ENCODE results near the gene PMPCA. TPM values are rescaled to one million over a fixed set of nuclear protein-coding genes. Genes with fewer than 3 reads are reported as not detected.
A peak's percentile ranks its signal among the peaks of the same experiment; 100 is the strongest.

The PMPCA gene
- total RNA-seq (2014; rRNA removed; shearing (Covaris generic)), result 45.6 and 59.7 TPM in 2 replicates
- 162 and 164 TPM in 2 replicates for polyA plus RNA-seq (2014; cell fraction: nucleus; rRNA removed)

GRCh38 chr9:136410500-136411287, at the start of gene PMPCA, which contains the start of gene ENTR1:
TSS of gene PMPCA (plus strand) at chr9:136410658. CDS start at chr9:136410669, 11 bp downstream.
TSS of gene ENTR1 (minus strand) at chr9:136410614. CDS start at chr9:136410397, 217 bp downstream.
- DNase-seq (ENCODE audit: extremely low read depth, low read depth), result peak; percentile 89

DNA sequence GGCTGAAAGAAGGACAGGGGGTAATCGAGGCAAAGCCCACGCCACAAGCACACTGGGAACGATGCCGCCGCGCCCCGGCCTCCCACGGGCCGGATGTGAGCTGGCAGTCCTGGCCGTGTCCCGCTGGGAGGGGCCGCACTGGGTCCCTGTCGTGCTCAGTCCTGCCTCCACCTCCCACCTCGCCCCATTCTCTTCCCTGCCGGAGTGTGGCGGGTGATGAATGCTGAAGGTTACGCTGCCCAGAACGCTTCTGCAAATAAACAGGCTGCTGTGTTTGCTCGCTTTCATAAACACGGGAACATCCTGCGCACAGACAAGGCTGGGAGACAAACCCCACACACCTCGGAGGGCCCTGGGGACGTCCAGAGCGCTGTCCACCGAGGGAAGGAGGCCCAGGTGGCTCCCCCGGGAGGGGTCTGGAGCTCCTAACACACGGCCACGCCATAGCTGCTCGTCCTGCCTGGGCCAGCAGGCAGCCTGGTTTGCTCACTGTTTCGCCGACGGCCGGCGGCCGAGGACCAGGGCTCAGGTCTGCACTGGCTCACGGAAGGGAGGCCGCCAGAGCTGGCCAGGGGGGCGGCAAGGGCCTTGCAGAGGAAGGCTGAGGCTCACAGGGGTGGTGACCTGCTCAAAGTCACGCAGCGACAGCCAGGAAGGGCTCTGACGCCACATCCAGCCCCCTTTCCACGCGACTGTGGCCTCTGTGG, 49.3 kb upstream of the PMPCA start:
- DNase-seq (ENCODE audit: extremely low read depth, low read depth), result no peak

GRCh38 chr9:136361754-136362449, 48.6 kb upstream of the PMPCA start:
- DNase-seq (ENCODE audit: extremely low read depth, low read depth), result no peak

DNA sequence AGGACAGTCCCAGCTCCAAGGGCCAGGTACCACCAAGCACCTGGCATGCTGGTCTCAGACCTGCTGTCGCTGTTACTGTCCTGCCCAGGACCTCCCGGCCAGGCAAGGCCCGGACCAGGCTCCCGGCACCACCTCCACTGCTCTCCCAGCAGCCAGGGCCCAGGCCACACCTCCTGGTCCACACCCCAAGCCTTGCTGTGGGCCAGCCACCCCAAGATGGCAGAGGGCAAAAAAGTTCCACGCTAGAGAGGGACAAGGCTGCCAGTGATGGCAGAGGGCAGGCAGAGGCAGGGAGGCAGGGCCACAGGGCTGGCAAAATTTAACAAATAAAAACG, 48.0 kb upstream of the PMPCA start:
- DNase-seq (ENCODE audit: extremely low read depth, low read depth), result no peak

DNA sequence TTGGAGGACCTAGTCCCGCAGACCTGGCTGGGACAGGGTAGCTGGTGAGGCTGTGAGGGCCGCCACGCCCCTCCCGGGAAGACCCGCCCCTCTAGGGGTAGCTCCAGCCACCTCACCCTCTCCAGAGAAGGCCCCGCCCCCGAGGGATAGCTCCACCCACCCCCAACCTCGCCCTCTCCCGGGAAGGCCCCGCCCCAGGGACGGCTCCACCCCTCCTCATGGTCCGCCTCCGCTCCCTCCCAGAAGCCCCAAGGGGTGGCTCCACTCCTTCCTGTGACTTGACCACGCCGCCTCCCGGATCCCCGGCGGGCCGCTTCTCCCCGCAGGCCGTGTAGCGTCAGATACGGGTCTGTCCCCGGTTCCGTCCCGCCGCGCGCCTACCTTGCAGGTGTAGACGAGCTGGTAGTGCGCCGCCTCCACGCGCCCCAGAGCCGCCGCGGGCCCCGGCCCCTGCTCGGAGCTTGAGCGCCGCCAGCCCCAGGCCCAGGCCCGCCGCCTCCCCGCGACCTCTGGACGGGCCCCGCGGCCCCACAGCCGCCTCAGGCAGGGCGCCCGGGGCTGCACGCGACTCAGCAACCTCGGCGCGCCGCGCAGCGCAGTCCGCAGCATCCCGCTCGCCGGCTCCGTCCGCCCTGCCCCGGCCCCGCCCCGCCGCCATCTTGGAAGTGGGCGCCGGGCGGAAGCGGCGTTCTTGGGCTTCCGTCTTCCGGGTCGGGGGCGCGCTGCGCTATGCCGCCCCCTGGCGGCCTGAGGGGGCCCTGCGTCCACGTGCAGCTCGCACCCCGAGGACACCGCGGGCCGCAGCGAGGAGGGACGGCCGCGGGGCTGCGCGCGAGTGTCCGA, 47.1 kb upstream of the PMPCA start, which contains the start of gene DNLZ:
TSS of gene DNLZ (minus strand) at position 639 of the 843 bp plus-strand sequence. CDS start at position 609, 30 bp downstream.
- peak; percentile 95 for DNase-seq (ENCODE audit: extremely low read depth, low read depth)

- no peak for DNase-seq (ENCODE audit: extremely low read depth, low read depth)
Measured at GRCh38 chr9:136363949-136364748, 46.3 kb upstream of the PMPCA start.

- no peak for DNase-seq (ENCODE audit: extremely low read depth, low read depth)
Measured at GRCh38 chr9:136364942-136365774, 45.3 kb upstream of the PMPCA start.

- no peak for DNase-seq (ENCODE audit: extremely low read depth, low read depth)
Measured at GRCh38 chr9:136365775-136366222, 44.7 kb upstream of the PMPCA start.

DNA sequence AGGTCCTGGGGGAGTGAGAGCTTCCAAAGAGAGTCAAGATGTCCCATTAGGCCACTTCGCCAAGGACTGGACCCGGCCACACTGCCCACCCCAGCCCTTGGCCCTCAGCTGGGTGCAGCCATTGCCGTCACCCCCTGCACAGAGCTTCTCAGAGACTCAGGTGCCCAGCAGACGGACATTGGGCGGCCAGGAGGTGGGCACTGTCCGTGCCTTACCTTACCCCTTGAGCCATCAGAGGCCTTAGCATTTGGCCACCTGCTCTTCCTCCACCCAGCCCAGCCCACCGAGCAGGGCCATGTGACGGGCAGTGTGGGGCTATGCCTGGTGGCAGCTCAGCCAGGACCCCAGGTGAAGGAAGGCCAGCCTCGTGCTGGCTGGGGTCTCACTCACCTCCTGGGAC, 43.6 kb upstream of the PMPCA start:
- no peak for DNase-seq (ENCODE audit: extremely low read depth, low read depth)

- DNase-seq (ENCODE audit: extremely low read depth, low read depth), result no peak
Measured at GRCh38 chr9:136367296-136368145, 42.9 kb upstream of the PMPCA start.

DNA sequence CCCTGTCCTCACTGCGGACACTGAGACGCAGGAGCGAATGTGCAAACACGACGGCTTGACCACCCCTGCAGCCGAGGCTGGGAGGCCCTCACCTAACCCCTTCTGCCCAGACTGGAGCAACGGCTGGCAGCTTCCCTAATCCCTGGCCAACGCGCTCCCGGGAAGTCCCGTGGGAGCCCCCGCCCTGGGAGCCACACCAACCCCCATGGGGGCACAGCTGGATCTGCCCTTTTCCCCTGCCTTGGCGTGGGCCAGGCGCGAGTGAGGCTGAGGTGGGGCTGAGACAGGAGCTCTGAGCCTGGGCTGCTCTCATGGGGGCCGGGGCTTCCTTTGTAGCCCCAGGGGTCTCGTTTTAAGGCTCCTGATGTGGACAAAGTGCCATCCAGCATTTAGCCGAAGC, 42.3 kb upstream of the PMPCA start:
- no peak for DNase-seq (ENCODE audit: extremely low read depth, low read depth)

DNA sequence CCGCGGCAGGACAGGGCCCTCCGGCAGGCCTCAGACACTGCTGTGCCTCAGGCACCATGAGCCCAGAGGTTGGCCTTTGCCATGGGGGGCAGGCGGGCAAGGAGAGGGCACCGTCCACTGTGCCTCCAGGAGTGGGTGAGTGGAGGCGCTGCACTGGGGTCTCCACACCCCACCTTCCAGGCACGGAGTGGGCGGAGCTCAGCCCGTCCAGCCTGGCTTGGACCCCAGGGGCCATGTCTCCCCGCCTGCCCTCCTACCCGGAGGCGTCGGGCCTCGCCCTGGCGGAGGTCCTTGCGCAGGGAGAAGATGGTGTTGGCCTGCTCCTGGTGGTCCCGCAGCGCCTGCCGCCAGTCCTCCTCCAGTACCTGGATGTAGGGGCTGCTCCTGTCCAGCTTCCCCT, 40.4 kb upstream of the PMPCA start:
- DNase-seq (ENCODE audit: extremely low read depth, low read depth), result no peak

DNA sequence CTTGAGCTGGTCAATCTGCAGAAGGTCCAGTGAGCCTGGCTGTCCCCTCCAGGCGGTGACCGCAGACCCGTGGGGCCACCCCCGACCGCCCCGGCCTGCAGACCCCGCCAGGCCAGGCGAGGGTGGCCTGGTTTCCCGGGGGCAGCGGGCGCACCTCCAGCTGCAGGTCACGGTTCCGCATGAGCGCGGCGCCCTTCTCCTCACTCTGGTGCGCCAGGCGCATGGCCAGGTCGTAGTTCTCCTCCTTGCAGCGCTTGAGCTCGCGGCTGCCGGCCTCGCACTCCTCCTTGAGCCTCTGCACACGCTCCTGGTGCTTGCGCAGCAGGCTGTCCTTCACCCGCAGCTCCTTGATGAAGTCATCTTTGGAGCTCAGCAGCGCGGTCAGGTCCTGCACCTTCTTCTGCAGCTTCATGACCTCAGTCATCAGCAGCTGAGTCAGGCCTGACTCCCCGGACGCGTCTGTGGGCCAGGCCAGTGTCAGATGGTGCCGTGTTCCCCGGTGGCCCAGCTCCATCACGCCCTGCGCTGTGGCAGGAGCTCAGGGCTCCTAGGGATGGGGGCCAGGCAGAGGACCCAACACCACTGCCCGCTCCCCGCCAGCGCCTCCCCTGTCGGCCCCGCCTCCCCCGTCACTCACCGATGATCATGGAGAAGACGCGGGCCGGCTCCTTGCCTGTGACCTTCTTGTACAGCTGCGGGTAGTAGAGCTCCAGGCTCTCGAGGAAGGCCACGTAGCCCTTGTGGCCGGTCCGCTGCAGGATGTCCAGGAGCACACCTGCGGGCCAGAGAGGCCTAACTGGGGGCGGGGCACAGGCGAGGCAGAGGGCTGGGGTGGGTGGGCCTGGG, 39.5 kb upstream of the PMPCA start:
- no peak for DNase-seq (ENCODE audit: extremely low read depth, low read depth)

GRCh38 chr9:136371533-136371880, 39.0 kb upstream of the PMPCA start:
- no peak for DNase-seq (ENCODE audit: extremely low read depth, low read depth)

DNA sequence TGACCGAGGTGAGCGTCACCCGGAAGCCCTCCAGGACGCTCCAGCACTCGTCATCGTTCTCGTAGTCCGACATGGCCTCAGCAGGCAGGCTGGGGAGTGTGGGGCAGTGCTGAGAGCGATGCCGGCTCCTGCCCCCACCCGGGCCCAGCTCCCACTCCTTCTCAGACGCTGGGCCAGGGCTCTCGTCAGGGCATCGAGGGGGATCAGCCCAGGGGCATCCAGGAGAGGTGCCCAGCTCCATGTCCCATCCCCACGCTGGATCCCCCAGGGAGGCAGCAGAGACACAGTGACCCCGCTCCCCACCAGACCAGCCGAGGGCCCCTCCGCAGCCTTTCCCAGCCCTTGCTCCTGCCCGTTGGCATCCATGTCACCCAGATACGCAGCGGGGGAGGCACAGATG, 38.5 kb upstream of the PMPCA start:
- no peak for DNase-seq (ENCODE audit: extremely low read depth, low read depth)

- no peak for DNase-seq (ENCODE audit: extremely low read depth, low read depth)
Measured at GRCh38 chr9:136372561-136373299, 37.7 kb upstream of the PMPCA start.

Data from NCI-H460 (cell line).